HEK293T (cell line): ENCODE results near the gene NUMB.

ENCODE experiments used
- CTCF ChIA-PET: fragments of 350-600 bp; formaldehyde crosslinking; extraction: SDS; loops from one replicate; lab custom pipeline; 2021; ENCODE audit warnings: antibody characterized with exemption, inconsistent platforms; lab: Yijun Ruan, JAX
- POLR2A ChIA-PET: fragments of 350-600 bp; formaldehyde crosslinking; extraction: SDS; loops from one replicate; lab custom pipeline; 2020; ENCODE audit warnings: antibody characterized with exemption, inconsistent platforms; lab: Yijun Ruan, JAX
- DNase-seq: peaks from one replicate; pipeline ENCODE4 v3.0.0; 2012; ENCODE audit warnings: mixed read lengths; ENCODE audit errors: extremely low spot score
- ARNT ChIP-seq: fragments of 450-650 bp; IDR thresholded peaks from 2 replicates; pipeline ENCODE4 v1.6.1; 2017; ENCODE audit warnings: mild to moderate bottlenecking
- BHLHE40 ChIP-seq: fragments of 450-650 bp; IDR thresholded peaks from 2 replicates; pipeline ENCODE4 v1.6.1; 2016; ENCODE audit warnings: mild to moderate bottlenecking, moderate library complexity, borderline replicate concordance
- CTBP1 ChIP-seq: fragments of 450-650 bp; IDR thresholded peaks from 2 replicates; pipeline ENCODE4 v1.6.1; 2016; ENCODE audit warnings: borderline replicate concordance
- ELF4 ChIP-seq: fragments of 450-650 bp; IDR thresholded peaks from 2 replicates; pipeline ENCODE4 v1.6.1; 2017; ENCODE audit warnings: antibody characterized with exemption
- FOXA1 ChIP-seq: fragments of 450-650 bp; IDR thresholded peaks from 2 replicates; pipeline ENCODE4 v1.6.1; 2016; ENCODE audit warnings: mild to moderate bottlenecking
- FOXK2 ChIP-seq: fragments of 450-650 bp; IDR thresholded peaks from 2 replicates; pipeline ENCODE4 v1.6.1; 2016; ENCODE audit warnings: mild to moderate bottlenecking
- FOXM1 ChIP-seq: fragments of 450-650 bp; IDR thresholded peaks from 2 replicates; pipeline ENCODE4 v1.6.1; 2017; ENCODE audit warnings: mild to moderate bottlenecking, borderline replicate concordance
- HDGF ChIP-seq: fragments of 450-650 bp; IDR thresholded peaks from 2 replicates; pipeline ENCODE4 v1.6.1; 2017; ENCODE audit warnings: antibody characterized with exemption, borderline replicate concordance
- L3MBTL2 ChIP-seq: fragments of 450-650 bp; conservative IDR thresholded peaks from 2 replicates; pipeline ENCODE4 v1.6.1; 2016; ENCODE audit warnings: mild to moderate bottlenecking
- LEF1 ChIP-seq: fragments of 450-650 bp; IDR thresholded peaks from 2 replicates; pipeline ENCODE4 v1.6.1; 2017; ENCODE audit warnings: mild to moderate bottlenecking, borderline replicate concordance
- NFRKB ChIP-seq: fragments of 450-650 bp; IDR thresholded peaks from 2 replicates; pipeline ENCODE4 v1.6.1; 2016; ENCODE audit warnings: mild to moderate bottlenecking, moderate library complexity
- SP1 ChIP-seq: fragments of 450-650 bp; IDR thresholded peaks from 2 replicates; pipeline ENCODE4 v1.6.1; 2017
- SUZ12 ChIP-seq: fragments of 450-650 bp; IDR thresholded peaks from 2 replicates; pipeline ENCODE4 v1.6.1; 2016; ENCODE audit warnings: mild to moderate bottlenecking
- TARDBP ChIP-seq: fragments of 450-650 bp; IDR thresholded peaks from 2 replicates; pipeline ENCODE4 v1.6.1; 2016
- ZNF384 ChIP-seq: fragments of 450-650 bp; IDR thresholded peaks from 2 replicates; pipeline ENCODE4 v1.6.1; 2016
- TF ChIP-seq, protein P1 (sequence below): fragments of 450-650 bp; IDR thresholded peaks from 2 replicates; pipeline ENCODE4 v1.6.1; 2016

Gene NUMB

DNA sequence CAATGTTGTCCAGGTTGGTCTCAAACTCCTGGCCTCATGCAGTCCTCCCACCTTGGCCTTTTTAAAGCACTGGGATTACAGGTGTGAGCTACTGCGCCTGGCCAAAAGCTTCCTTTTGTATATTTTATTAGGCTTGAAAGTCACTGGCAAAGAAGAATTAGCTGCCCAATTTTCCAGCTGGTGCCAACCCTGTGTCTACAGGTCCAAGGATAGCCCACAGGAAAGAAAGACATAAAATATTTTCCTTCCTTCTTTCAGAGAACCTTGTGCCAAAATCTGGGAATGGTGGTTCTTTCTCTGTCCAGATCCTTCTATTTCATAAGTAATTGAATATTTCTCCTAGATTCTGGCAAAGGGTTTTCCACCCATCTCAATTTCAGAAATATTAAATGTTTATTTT lies 84.1 kb downstream of the NUMB start:
- CTCF ChIA-PET, result interaction anchor here (0.7 kb wide), 1 partner anchor 48 kb away, joined by 6 read pairs; no protein-coding TSS in a partner anchor
- TF ChIP-seq BHLHE40 (no peak), ZNF384 (no peak), LEF1 (no peak)
- POLR2A ChIA-PET, result interaction anchor here (1.4 kb wide), 1 partner anchor 84 kb away, joined by 3 read pairs; the partner anchor contains the start of gene NUMB
- no peak for DNase-seq

DNA sequence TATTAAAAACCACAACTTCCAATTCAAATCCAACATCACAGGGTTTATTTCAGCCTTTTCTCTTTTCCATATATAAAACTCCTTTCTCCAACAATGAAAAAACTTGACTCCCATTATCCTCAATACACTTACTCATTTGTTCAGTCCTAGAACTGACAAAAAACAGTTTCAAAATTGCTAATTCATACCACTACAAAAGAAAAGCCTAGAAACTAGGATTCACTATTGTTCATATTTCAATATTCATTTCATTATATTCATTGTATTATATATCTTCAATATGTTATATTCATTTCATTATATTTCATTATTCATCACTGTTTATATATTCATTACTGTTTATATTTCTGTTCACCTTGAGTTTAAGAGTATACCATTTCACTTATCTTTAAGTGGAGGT lies 85.8 kb downstream of the NUMB start:
- TF ChIP-seq ELF4 (no peak), TARDBP (no peak), SUZ12 (no peak), FOXM1 (no peak), FOXK2 (no peak), LEF1 (no peak), CTBP1 (no peak), SP1 (no peak), ARNT (no peak)
- TF ChIP-seq, protein P1, sequence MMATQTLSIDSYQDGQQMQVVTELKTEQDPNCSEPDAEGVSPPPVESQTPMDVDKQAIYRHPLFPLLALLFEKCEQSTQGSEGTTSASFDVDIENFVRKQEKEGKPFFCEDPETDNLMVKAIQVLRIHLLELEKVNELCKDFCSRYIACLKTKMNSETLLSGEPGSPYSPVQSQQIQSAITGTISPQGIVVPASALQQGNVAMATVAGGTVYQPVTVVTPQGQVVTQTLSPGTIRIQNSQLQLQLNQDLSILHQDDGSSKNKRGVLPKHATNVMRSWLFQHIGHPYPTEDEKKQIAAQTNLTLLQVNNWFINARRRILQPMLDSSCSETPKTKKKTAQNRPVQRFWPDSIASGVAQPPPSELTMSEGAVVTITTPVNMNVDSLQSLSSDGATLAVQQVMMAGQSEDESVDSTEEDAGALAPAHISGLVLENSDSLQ, result no peak
- POLR2A ChIA-PET, result no interaction called here
- CTCF ChIA-PET, result interaction anchor here (0.6 kb wide), 1 partner anchor 77 kb away, joined by 4 read pairs; no protein-coding TSS in a partner anchor
- no peak for DNase-seq

DNA sequence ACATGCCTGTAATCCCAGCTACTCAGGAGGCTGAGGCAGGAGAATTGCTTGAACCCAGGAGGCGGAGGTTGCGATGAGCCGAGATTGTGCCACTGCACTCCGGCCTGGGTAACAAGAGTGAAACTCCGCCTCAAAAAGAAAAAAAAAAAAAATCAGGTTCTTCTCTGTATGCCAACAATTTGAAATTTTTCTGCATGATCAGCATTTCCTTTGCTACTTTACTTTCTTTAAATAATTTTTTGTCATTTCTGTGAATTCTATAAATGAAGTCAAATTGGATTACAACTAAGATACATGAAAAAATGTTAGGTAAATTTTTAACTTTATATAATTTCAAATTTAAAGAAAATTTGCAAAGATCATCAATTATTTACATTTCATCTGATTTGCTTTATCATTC lies 87.8 kb downstream of the NUMB start:
- ChIA-PET POLR2A (no interaction called here), CTCF (no interaction called here)
- no peak for TF ChIP-seq FOXA1
- TF ChIP-seq L3MBTL2, result no peak
- TF ChIP-seq NFRKB, result no peak
- DNase-seq, result no peak

DNA sequence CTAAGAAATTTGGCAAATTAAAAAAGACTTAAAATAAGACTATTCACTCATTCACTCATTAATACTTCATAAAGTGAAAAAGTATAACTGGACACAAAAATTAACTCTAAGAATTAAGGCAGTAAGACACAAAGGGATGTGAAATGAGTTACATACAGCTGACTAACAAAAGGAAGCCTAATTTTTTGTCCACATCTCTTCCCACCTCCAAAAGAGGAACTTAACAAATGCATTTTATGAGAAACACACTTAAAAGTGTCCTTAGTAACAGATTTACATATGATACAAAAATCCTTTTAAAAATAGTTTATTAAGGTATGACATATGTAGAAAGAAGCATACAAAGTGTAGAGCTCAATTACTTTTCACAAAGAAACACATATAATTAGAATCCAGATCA lies 88.9 kb downstream of the NUMB start:
- ChIA-PET CTCF (no interaction called here), POLR2A (no interaction called here)
- TF ChIP-seq NFRKB (no peak), BHLHE40 (no peak), FOXK2 (no peak), FOXA1 (no peak), CTBP1 (no peak), HDGF (no peak), FOXM1 (no peak), LEF1 (no peak), SP1 (no peak), ZNF384 (no peak), ELF4 (no peak), SUZ12 (no peak), TARDBP (no peak), ARNT (no peak)
- TF ChIP-seq, protein P1, result no peak
- no peak for DNase-seq

DNA sequence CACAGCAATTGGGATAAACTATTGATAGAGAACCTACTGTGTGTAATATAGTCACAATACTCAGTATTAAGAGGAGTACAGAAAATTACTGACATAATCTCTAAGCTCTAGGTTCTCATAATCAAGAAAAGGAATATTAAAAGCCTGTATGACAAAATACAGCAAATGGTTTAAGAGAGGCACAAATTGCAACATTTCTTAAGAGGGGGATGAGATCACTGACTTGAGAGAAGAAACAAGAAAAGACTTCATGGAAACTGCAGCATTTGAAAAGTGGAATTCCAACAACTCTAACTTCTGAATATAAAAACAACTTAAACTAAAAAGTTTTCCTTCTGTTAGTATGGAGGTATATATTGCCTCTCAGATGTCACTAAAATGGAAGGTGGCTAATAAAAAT lies 89.7 kb downstream of the NUMB start:
- ChIA-PET CTCF (no interaction called here), POLR2A (no interaction called here)
- TF ChIP-seq FOXK2 (no peak), SP1 (no peak), NFRKB (no peak), ZNF384 (no peak), L3MBTL2 (no peak), ARNT (no peak), TARDBP (no peak), FOXA1 (no peak), SUZ12 (no peak), FOXM1 (no peak), LEF1 (no peak), BHLHE40 (no peak), HDGF (no peak), ELF4 (no peak)
- TF ChIP-seq, protein P1, result no peak

DNA sequence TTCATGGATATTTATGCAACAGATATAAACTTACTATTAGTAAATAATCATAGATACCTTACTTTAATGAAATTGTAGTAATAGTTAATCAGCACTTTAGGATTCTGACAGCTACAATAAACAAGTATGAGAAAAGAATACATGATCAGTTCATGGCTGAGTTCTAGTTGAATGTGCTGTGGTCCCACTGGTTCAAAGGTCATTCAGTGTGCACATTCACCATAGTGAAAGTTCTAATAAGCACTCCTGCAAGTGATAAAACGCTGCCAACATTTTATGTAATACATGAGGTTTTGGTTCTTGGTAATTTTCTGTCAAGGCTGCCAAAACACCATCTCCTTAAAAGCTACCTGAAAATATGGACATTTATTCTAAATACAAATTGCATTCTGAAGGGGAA lies 92.6 kb downstream of the NUMB start:
- CTCF ChIA-PET, result no interaction called here
- no peak for DNase-seq
- POLR2A ChIA-PET, result no interaction called here
- no peak for TF ChIP-seq FOXA1
- no peak for TF ChIP-seq LEF1
- no peak for TF ChIP-seq ARNT
- no peak for TF ChIP-seq ELF4
- TF ChIP-seq FOXK2, result no peak
- TF ChIP-seq TARDBP, result no peak
- TF ChIP-seq, protein P1, result no peak
- TF ChIP-seq L3MBTL2, result no peak
- TF ChIP-seq HDGF, result no peak
- TF ChIP-seq CTBP1, result no peak
- no peak for TF ChIP-seq NFRKB
- TF ChIP-seq ZNF384, result no peak
- no peak for TF ChIP-seq FOXM1
- TF ChIP-seq SUZ12, result no peak
- TF ChIP-seq SP1, result no peak

More for the DNA sequence above, 89.7 kb downstream of the NUMB start:
- DNase-seq, result no peak
